ENCODE results near the gene PGM5.

DNA sequence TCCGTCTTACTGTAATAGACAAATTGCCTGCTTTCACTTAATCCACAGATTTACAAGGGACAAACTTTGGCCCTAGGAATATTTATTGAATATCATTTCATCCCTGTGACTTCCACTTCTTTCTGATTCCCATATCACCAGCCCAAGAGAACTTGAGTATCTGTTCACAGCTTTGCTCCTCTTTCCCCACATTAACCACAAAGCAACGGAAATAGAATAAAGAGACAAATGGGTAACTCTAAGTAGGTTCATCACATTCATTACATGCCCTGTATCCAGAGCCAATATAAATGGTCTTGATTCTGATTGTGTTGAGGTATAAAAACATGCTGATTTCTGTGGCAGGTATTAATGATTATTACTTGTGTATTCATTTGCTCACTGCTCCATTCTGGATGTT lies 142.4 kb downstream of the PGM5 start:
- TF ChIP-seq, protein P1, sequence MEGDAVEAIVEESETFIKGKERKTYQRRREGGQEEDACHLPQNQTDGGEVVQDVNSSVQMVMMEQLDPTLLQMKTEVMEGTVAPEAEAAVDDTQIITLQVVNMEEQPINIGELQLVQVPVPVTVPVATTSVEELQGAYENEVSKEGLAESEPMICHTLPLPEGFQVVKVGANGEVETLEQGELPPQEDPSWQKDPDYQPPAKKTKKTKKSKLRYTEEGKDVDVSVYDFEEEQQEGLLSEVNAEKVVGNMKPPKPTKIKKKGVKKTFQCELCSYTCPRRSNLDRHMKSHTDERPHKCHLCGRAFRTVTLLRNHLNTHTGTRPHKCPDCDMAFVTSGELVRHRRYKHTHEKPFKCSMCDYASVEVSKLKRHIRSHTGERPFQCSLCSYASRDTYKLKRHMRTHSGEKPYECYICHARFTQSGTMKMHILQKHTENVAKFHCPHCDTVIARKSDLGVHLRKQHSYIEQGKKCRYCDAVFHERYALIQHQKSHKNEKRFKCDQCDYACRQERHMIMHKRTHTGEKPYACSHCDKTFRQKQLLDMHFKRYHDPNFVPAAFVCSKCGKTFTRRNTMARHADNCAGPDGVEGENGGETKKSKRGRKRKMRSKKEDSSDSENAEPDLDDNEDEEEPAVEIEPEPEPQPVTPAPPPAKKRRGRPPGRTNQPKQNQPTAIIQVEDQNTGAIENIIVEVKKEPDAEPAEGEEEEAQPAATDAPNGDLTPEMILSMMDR (IDR thresholded peaks at IDR 0.05; ENCODE audit: low read depth, low read length): no peak
- TF ChIP-seq MYC (IDR thresholded peaks at IDR 0.05; ENCODE audit: low read depth, low read length): no peak
- no peak for TF ChIP-seq POLR2A (IDR thresholded peaks at IDR 0.05; ENCODE audit: extremely low read depth, insufficient read length)
- TF ChIP-seq, protein P2, sequence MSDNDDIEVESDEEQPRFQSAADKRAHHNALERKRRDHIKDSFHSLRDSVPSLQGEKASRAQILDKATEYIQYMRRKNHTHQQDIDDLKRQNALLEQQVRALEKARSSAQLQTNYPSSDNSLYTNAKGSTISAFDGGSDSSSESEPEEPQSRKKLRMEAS (IDR thresholded peaks at IDR 0.05; ENCODE audit: low read depth, low read length): no peak
